Ovary (tissue), 9 donors: ENCODE results near the gene TBX4. TPM values are rescaled to one million over a fixed set of nuclear protein-coding genes. Genes with fewer than 3 reads are reported as not detected.

Experiments
- DNase-seq, 5 donors: peaks; one replicate each; pipeline ENCODE4 v3.0.0-alpha.2; 2019 to 2020
- H3K27ac ChIP-seq, 2 donors: fragments of 200-600 bp; one replicate each; pipeline versions ENCODE4 v1.5.1 to v1.8.0; 2019 to 2022
- H3K27me3 ChIP-seq: fragments of 200-600 bp; one replicate; pipeline ENCODE4 v1.8.0; 2022
- H3K36me3 ChIP-seq: fragments of 200-600 bp; sonication (generic); one replicate; pipeline ENCODE4 v1.5.1; 2019
- H3K4me1 ChIP-seq: one replicate; pipeline ENCODE4 v1.8.1; 2013; ENCODE audit warnings: mild to moderate bottlenecking, moderate library complexity; ENCODE audit not compliant: insufficient read depth
- H3K4me3 ChIP-seq: fragments of 200-600 bp; sonication (generic); one replicate; pipeline ENCODE4 v1.5.1; 2017
- H3K9me3 ChIP-seq, 2 donors: fragments of 200-600 bp in 1 of 2; sonication (generic) in 1 of 2; one replicate each; pipeline versions ENCODE4 v1.5.1 to v1.8.1; 2013 to 2019; ENCODE audit warnings: mild to moderate bottlenecking in 1 of 2, moderate library complexity in 1 of 2
- CTCF ChIP-seq, 3 donors: fragments of 450-650 bp in 2 of 3; fragments of 200-600 bp in 1 of 3; IDR thresholded peaks; one replicate each; pipeline versions ENCODE4 v1.5.1 to v1.8.0; 2016 to 2022; ENCODE audit warnings: antibody characterized with exemption in 3 of 3, mild to moderate bottlenecking in 1 of 3
- EP300 ChIP-seq: sonication (generic); formaldehyde crosslinking; IDR thresholded peaks from one replicate; pipeline ENCODE4 v1.6.1; 2017; ENCODE audit warnings: antibody characterized with exemption
- POLR2A ChIP-seq: fragments of 450-650 bp; IDR thresholded peaks from one replicate; pipeline ENCODE4 v1.6.1; 2017; ENCODE audit warnings: antibody characterized with exemption, mild to moderate bottlenecking, moderate library complexity
- WGBS, 3 donors: extraction: QIAGEN DNeasy Blood & Tissue Kit in 1 of 3; methylation state at CpG; one replicate each; pipeline versions ENCODE4 v1.1.5 to v1.1.7; 2013 to 2017; 5-methylcytosine and 5-hydroxymethylcytosine counted together
- intact Hi-C, 4 donors: fragments of 100-400 bp; cut with DNase I; formaldehyde crosslinking; loops; one replicate each; pipeline versions ENCODE4 v1.11.0 to v1.15.1; 2022 to 2023
- polyA plus RNA-seq, 2 donors: library from polyadenylated mRNA; stranded (reverse); fragments of 200-250 nt in 1 of 2; fragments of 350-450 nt in 1 of 2; fragmentation: Illumina TruSeq in 1 of 2; extraction: RNeasy Lipid Tissue Mini Kit (QIAGEN cat#74804) in 1 of 2; gene quantifications; one replicate each; pipeline ENCODE4 v1.2.3, GENCODE V29; 2013 to 2014
- total RNA-seq, 7 donors: library from RNA; depleted of rRNA in 2 of 7; stranded (reverse); fragments of >200 nt in 2 of 7; fragmentation: NEBNext Ultra II Directional in 3 of 7; extraction: Animal tissue kit (Norgen Biotek cat#: 25700) in 3 of 7; gene quantifications; one replicate each; pipeline versions ENCODE4 v1.1.0 to v1.2.4, GENCODE V29; 2016 to 2023
- donor health status: DM: no; HTN: no; CAD: no; lungs with moderate emphysema.
- donor health status: DM: no; HTN: no; CAD: no.
- donor health status: Bipolar disorder and iron deficiency.
- donor health status: DM: yes; HTN: yes; CAD: no.
- donor health status: DM: no; HTN: no; CAD: no.
- donor health status: DM: yes; HTN: yes; CAD: no.

TBX4 gene
- total and polyA plus RNA-seq, 9 donors, result 0.18 TPM; not detected in 8

- 20 to 27% (median 24%) methylated on average over 85 to 86 of the region's 86 CpGs for WGBS, 3 donors
- no peak for DNase-seq
- H3K4me1 ChIP-seq, result peaks cover 3% of the 10 kb centered on the region
These were observed 2.4 kb downstream of the TBX4 start for GRCh38 chr17:61454381-61455323.

DNA sequence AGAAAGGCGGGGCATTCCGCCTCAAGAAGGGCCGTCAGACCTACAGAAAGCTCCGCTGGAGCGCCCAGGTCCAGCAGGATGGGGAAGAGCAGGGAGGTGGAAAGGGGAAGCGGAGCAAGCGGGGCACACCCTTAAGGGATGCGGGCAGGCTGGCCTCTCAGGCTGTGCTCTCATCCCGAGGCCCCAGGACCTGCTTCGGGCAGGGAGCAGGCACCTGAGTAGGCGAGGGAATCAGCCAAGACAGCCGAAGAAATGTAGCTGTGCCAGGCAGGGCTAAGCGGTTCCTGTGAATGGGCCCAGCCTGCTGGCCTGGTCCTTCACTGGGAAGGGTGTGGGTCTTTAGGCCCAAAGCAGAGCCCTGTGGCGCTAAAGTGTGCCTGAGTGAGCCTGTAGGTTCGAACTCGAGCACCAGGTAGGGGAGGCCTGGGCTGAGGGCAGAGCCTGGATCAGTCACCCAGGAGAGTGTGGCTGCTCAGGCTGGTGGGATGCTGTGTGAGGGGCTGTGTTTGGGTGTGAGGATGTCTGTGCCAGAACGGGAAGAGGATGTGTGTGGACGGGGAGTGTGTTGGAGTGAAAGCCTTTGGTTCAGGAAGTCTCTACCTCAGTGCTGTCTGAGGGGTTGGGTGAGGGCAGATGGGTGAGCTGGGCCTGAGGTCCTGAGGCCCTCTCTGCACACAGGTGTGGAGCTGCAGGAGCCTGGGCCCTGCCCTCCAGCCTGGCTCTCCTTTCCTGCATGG, 3.3 kb downstream of the TBX4 start:
- Histone ChIP-seq H3K27ac (no peak overlapping the region), H3K27me3 (no peaks in the 10 kb centered on the region), H3K36me3 (no peaks in the 10 kb centered on the region), H3K4me3 (no peak overlapping the region), H3K9me3 (peaks cover 0 to 7% of the 10 kb centered on the region in 2 donors), H3K4me1 (peaks cover 3% of the 10 kb centered on the region)
- WGBS, 3 donors, result 83 to 93% (median 93%) methylated on average over 18 of the region's 18 CpGs
- TF ChIP-seq CTCF (IDR thresholded peaks at IDR 0.05), result no peak
- TF ChIP-seq POLR2A, result no peak
- intact Hi-C loops, result no loop called here
- DNase-seq, result no peak

More at GRCh38 chr17:61454381-61455323, 2.4 kb downstream of the TBX4 start:
- H3K4me3 ChIP-seq, result no peak overlapping the region
- H3K27me3 ChIP-seq, result no peaks in the 10 kb centered on the region
- intact Hi-C loops, result no loop called here
- H3K27ac ChIP-seq, result no peak overlapping the region
- TF ChIP-seq EP300 (no peak), CTCF (IDR thresholded peaks at IDR 0.05) (no peak), POLR2A (no peak)
- peaks cover 0 to 7% of the 10 kb centered on the region in 2 donors for H3K9me3 ChIP-seq
- no peaks in the 10 kb centered on the region for H3K36me3 ChIP-seq

GRCh38 chr17:61456061-61456681, 3.9 kb downstream of the TBX4 start:
- no peak overlapping the region for H3K4me3 ChIP-seq
- WGBS, 3 donors, result 18 to 34% (median 27%) methylated on average over 14 to 47 of the region's 47 CpGs
- TF ChIP-seq CTCF (IDR thresholded peaks at IDR 0.05) (no peak), EP300 (no peak), POLR2A (no peak)
- H3K9me3 ChIP-seq, result peaks cover 0 to 7% of the 10 kb centered on the region in 2 donors
- intact Hi-C loops, result no loop called here
- peaks cover 3% of the 10 kb centered on the region for H3K4me1 ChIP-seq
- H3K27ac ChIP-seq, result no peak overlapping the region
- H3K27me3 ChIP-seq, result no peaks in the 10 kb centered on the region
- no peaks in the 10 kb centered on the region for H3K36me3 ChIP-seq
- peak in 1 of 5 donors; percentile 21 for DNase-seq

- no peak overlapping the region for H3K4me3 ChIP-seq
- no peak overlapping the region for H3K27ac ChIP-seq
- H3K27me3 ChIP-seq, result no peaks in the 10 kb centered on the region
- peaks cover 0 to 7% of the 10 kb centered on the region in 2 donors for H3K9me3 ChIP-seq
- peaks cover 3% of the 10 kb centered on the region for H3K4me1 ChIP-seq
- 4 to 10% (median 6%) methylated on average over 43 to 45 of the region's 45 CpGs for WGBS, 3 donors
- DNase-seq, result peak in 1 of 5 donors; percentile 16
- H3K36me3 ChIP-seq, result no peaks in the 10 kb centered on the region
- TF ChIP-seq POLR2A (no peak), EP300 (no peak)
- intact Hi-C loops, result no loop called here
These were observed 4.5 kb downstream of the TBX4 start for GRCh38 chr17:61456688-61457225.
